Measurements from ENCODE around the gene HNRNPUL2.
"Not testable (repeated sequence)": the region's sequence is repeated elsewhere in the genome, so short reads cannot be mapped to it uniquely, and the experiment has no call there.

The HNRNPUL2 gene

GRCh38 chr11:62678433-62678769 is 48.9 kb downstream of the HNRNPUL2 start:
- peak overlapping the region; percentile 95 for H3K4me3 ChIP-seq (ENCODE audit: low read depth, low read length, poor library complexity, severe bottlenecking)
- no peaks in the 10 kb centered on the region for H4K20me1 ChIP-seq (ENCODE audit: insufficient read depth, low read length)
- no peak overlapping the region for H2AFZ ChIP-seq (ENCODE audit: low read length)
- no peaks in the 10 kb centered on the region for H3K9me3 ChIP-seq (ENCODE audit: low read length)
- no peaks in the 10 kb centered on the region for H3K27me3 ChIP-seq (ENCODE audit: insufficient read depth, low read length)
- H3K9ac ChIP-seq (ENCODE audit: low read length), result peak overlapping the region; percentile 94
- no peaks in the 10 kb centered on the region for H3F3A ChIP-seq (ENCODE audit: insufficient read depth, low read length)
- TF ChIP-seq EZH2 (IDR thresholded peaks at IDR 0.05; ENCODE audit: borderline replicate concordance, low read length), result no peak
- peak overlapping the region; percentile 76 for H3K27ac ChIP-seq (ENCODE audit: low read depth, low read length, poor library complexity, severe bottlenecking)
- no peaks in the 10 kb centered on the region for H3K9me2 ChIP-seq (ENCODE audit: low read depth, low read length)
- peaks cover 39% of the 10 kb centered on the region for H3K4me1 ChIP-seq (ENCODE audit: insufficient read depth, low read length, severe bottlenecking)
- H3K36me3 ChIP-seq (ENCODE audit: insufficient read depth, low read length), result peaks cover 26% of the 10 kb centered on the region; the same call in 1 of the 2 replicates
- no peaks in the 10 kb centered on the region; the same call in 1 of the 2 replicates for H3K79me2 ChIP-seq (ENCODE audit: insufficient read depth, low read length)
- peak overlapping the region; percentile 94 for H3K4me2 ChIP-seq (ENCODE audit: low read length)

DNA sequence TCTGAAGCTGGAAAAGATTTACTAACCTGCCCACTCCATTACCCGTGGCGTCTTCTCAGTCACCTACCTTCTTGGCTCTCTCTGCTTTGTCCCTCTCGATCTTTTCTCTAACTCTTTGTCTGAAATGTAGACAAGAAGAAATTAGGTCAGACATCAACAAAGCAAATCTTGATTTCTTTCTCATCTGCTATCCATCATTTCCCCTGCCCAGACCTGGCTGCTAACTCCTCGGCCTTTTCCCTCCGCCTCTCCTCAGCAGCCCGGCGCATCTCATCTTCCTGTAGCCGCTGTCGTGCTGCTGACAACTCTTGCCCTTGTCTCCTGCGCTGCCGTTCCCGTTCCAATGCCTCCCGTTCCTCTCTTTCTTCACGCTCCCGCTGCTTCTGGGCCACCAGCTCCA is 49.5 kb downstream of the HNRNPUL2 start:
- peak overlapping the region; percentile 94 for H3K4me2 ChIP-seq (ENCODE audit: low read length)
- H3F3A ChIP-seq (ENCODE audit: insufficient read depth, low read length), result no peaks in the 10 kb centered on the region
- H3K36me3 ChIP-seq (ENCODE audit: insufficient read depth, low read length), result peaks cover 33% of the 10 kb centered on the region; the same call in 1 of the 2 replicates
- H3K27me3 ChIP-seq (ENCODE audit: insufficient read depth, low read length), result no peaks in the 10 kb centered on the region
- no peak overlapping the region for H2AFZ ChIP-seq (ENCODE audit: low read length)
- no peak overlapping the region for H3K27ac ChIP-seq (ENCODE audit: low read depth, low read length, poor library complexity, severe bottlenecking)
- H4K20me1 ChIP-seq (ENCODE audit: insufficient read depth, low read length), result no peaks in the 10 kb centered on the region
- TF ChIP-seq EZH2 (IDR thresholded peaks at IDR 0.05; ENCODE audit: borderline replicate concordance, low read length), result no peak
- TF ChIP-seq, protein P1, sequence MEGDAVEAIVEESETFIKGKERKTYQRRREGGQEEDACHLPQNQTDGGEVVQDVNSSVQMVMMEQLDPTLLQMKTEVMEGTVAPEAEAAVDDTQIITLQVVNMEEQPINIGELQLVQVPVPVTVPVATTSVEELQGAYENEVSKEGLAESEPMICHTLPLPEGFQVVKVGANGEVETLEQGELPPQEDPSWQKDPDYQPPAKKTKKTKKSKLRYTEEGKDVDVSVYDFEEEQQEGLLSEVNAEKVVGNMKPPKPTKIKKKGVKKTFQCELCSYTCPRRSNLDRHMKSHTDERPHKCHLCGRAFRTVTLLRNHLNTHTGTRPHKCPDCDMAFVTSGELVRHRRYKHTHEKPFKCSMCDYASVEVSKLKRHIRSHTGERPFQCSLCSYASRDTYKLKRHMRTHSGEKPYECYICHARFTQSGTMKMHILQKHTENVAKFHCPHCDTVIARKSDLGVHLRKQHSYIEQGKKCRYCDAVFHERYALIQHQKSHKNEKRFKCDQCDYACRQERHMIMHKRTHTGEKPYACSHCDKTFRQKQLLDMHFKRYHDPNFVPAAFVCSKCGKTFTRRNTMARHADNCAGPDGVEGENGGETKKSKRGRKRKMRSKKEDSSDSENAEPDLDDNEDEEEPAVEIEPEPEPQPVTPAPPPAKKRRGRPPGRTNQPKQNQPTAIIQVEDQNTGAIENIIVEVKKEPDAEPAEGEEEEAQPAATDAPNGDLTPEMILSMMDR (IDR thresholded peaks at IDR 0.05; ENCODE audit: low read length), result no peak
- H3K9ac ChIP-seq (ENCODE audit: low read length), result peak overlapping the region; percentile 94; the same call in 1 of the 2 replicates
- H3K9me3 ChIP-seq (ENCODE audit: low read length), result no peaks in the 10 kb centered on the region
- H3K4me1 ChIP-seq (ENCODE audit: insufficient read depth, low read length, severe bottlenecking), result peaks cover 46% of the 10 kb centered on the region
- no peaks in the 10 kb centered on the region; the same call in 1 of the 2 replicates for H3K79me2 ChIP-seq (ENCODE audit: insufficient read depth, low read length)
- peak overlapping the region; percentile 95 for H3K4me3 ChIP-seq (ENCODE audit: low read depth, low read length, poor library complexity, severe bottlenecking)
- H3K9me2 ChIP-seq (ENCODE audit: low read depth, low read length), result no peaks in the 10 kb centered on the region

DNA sequence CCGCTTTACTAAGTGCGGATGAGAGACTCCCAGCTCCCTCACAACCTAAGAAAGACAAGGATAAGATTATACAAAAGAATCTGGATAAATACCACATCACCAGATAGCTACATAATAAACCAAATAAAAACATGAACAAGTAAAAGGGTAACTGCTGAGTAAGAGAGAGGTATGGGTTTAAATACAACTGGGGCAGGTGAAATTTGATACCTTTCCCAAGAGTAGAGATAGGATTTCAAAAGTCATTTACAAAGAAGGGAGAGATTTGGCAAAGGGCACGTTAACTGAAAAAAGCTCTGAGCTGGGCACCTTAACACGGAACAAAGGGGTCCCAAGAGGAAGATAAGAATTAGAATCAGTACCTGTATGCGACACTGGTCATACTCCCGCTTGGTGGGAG is 50.1 kb downstream of the HNRNPUL2 start:
- no peak overlapping the region for H3K27ac ChIP-seq (ENCODE audit: low read depth, low read length, poor library complexity, severe bottlenecking)
- no peak overlapping the region for H2AFZ ChIP-seq (ENCODE audit: low read length)
- 0 out of 2 replicates have a peak overlapping the region, but pooled peaks have one; percentile 94 for H3K4me2 ChIP-seq (ENCODE audit: low read length)
- H3F3A ChIP-seq (ENCODE audit: insufficient read depth, low read length), result no peaks in the 10 kb centered on the region
- H3K9me3 ChIP-seq (ENCODE audit: low read length), result no peaks in the 10 kb centered on the region
- H3K4me1 ChIP-seq (ENCODE audit: insufficient read depth, low read length, severe bottlenecking), result peaks cover 50% of the 10 kb centered on the region
- no peaks in the 10 kb centered on the region for H4K20me1 ChIP-seq (ENCODE audit: insufficient read depth, low read length)
- no peaks in the 10 kb centered on the region for H3K9me2 ChIP-seq (ENCODE audit: low read depth, low read length)
- H3K27me3 ChIP-seq (ENCODE audit: insufficient read depth, low read length), result no peaks in the 10 kb centered on the region
- H3K9ac ChIP-seq (ENCODE audit: low read length), result no peak overlapping the region
- H3K79me2 ChIP-seq (ENCODE audit: insufficient read depth, low read length), result no peaks in the 10 kb centered on the region; the same call in 1 of the 2 replicates
- TF ChIP-seq EZH2 (IDR thresholded peaks at IDR 0.05; ENCODE audit: borderline replicate concordance, low read length), result no peak
- TF ChIP-seq, protein P1 (IDR thresholded peaks at IDR 0.05; ENCODE audit: low read length), result no peak
- no peak overlapping the region for H3K4me3 ChIP-seq (ENCODE audit: low read depth, low read length, poor library complexity, severe bottlenecking)
- peaks cover 34% of the 10 kb centered on the region; the same call in 1 of the 2 replicates for H3K36me3 ChIP-seq (ENCODE audit: insufficient read depth, low read length)

DNA sequence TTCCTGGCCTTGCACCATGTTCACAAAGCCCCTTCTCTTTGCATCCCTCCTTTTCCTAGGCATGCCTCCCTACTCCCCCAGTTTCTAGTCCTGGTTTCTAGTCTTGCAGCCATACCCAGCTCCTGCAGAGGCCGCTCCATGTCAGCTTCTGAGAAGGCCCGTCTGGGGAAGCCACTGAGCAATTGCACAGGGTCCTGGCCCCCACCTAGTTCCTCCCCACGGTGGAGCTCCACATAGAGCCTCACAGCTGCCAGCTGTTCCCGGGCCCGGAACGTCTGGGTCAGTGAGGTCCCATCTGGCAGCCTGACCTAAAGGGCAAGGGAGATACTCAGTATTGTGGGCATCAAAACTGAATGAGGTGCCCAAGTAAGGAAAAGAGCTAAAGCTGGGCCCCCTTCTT is 50.6 kb downstream of the HNRNPUL2 start:
- Histone ChIP-seq H3K9me2 (ENCODE audit: low read depth, low read length) (no peaks in the 10 kb centered on the region), H3K9me3 (ENCODE audit: low read length) (no peaks in the 10 kb centered on the region), H3K27ac (ENCODE audit: low read depth, low read length, poor library complexity, severe bottlenecking) (no peak overlapping the region), H3K4me1 (ENCODE audit: insufficient read depth, low read length, severe bottlenecking) (peaks cover 50% of the 10 kb centered on the region), H2AFZ (ENCODE audit: low read length) (no peak overlapping the region), H4K20me1 (ENCODE audit: insufficient read depth, low read length) (no peaks in the 10 kb centered on the region), H3K27me3 (ENCODE audit: insufficient read depth, low read length) (no peaks in the 10 kb centered on the region), H3K9ac (ENCODE audit: low read length) (no peak overlapping the region), H3F3A (ENCODE audit: insufficient read depth, low read length) (no peaks in the 10 kb centered on the region), H3K4me2 (ENCODE audit: low read length) (no peak overlapping the region), H3K4me3 (ENCODE audit: low read depth, low read length, poor library complexity, severe bottlenecking) (no peak overlapping the region), H3K79me2 (ENCODE audit: insufficient read depth, low read length) (no peaks in the 10 kb centered on the region; the same call in 1 of the 2 replicates), H3K36me3 (ENCODE audit: insufficient read depth, low read length) (peaks cover 34% of the 10 kb centered on the region; the same call in 1 of the 2 replicates)
- TF ChIP-seq, protein P1 (IDR thresholded peaks at IDR 0.05; ENCODE audit: low read length), result no peak
- no peak for TF ChIP-seq EZH2 (IDR thresholded peaks at IDR 0.05; ENCODE audit: borderline replicate concordance, low read length)

- not testable (repeated sequence) for H4K20me1 ChIP-seq (ENCODE audit: insufficient read depth, low read length); H3K27ac ChIP-seq (ENCODE audit: low read depth, low read length, poor library complexity, severe bottlenecking); H3K4me2 ChIP-seq (ENCODE audit: low read length); H3K9ac ChIP-seq (ENCODE audit: low read length); H3K27me3 ChIP-seq (ENCODE audit: insufficient read depth, low read length); H3K9me3 ChIP-seq (ENCODE audit: low read length); H3F3A ChIP-seq (ENCODE audit: insufficient read depth, low read length); H2AFZ ChIP-seq (ENCODE audit: low read length); H3K9me2 ChIP-seq (ENCODE audit: low read depth, low read length); H3K79me2 ChIP-seq (ENCODE audit: insufficient read depth, low read length); H3K4me3 ChIP-seq (ENCODE audit: low read depth, low read length, poor library complexity, severe bottlenecking)
- H3K36me3 ChIP-seq (ENCODE audit: insufficient read depth, low read length), result peaks cover 34% of the 10 kb centered on the region; the same call in 1 of the 2 replicates
- H3K4me1 ChIP-seq (ENCODE audit: insufficient read depth, low read length, severe bottlenecking), result peaks cover 50% of the 10 kb centered on the region
These were observed 51.8 kb downstream of the HNRNPUL2 start for GRCh38 chr11:62675415-62675814.

Data from OCI-LY1 (cell line).